ENCODE data around the gene RAB15. TPM values are rescaled to one million over a fixed set of nuclear protein-coding genes. Genes with fewer than 3 reads are reported as not detected.

The RAB15 gene
- total RNA-seq, 4 donors from 2014 or later, result 2.5 to 10.0 (median 5.6) TPM

DNA sequence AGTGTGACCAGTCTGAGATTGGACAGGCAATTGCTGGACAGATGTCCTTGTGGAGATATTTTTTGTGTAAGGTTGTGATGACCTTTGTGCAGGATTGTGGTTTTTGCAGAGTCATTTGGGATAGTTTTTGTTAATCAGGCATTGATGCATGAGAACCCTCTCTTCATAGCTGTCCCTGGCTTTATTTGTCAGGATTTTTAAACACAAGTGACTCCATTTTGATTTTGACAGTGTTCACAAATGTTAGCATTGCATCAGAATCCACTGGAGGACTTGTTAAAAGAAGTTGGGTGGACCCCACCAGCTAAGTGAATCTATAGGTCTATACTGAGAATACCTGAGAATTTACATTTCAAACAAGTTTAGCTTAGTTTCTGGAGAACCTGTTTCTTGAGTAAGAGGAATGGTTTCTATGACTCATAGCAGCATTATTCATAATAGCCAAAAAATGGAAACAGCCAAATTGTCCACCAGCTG is 26.4 kb upstream of the RAB15 start:
- Histone ChIP-seq H3K4me3 (no peak overlapping the region), H3K9me3 (no peaks in the 10 kb centered on the region), H3K27me3 (no peaks in the 10 kb centered on the region), H3K27ac (no peak overlapping the region), H3K4me1 (peaks cover 0 to 18% (median 0%) of the 10 kb centered on the region in 3 donors), H3K36me3 (no peaks in the 10 kb centered on the region)
- no peak for TF ChIP-seq CTCF (IDR thresholded peaks at IDR 0.05)
- no peak for ATAC-seq

- Histone ChIP-seq H3K4me1 (peaks cover 0 to 18% (median 0%) of the 10 kb centered on the region in 3 donors), H3K27me3 (no peaks in the 10 kb centered on the region), H3K27ac (no peak overlapping the region), H3K36me3 (no peaks in the 10 kb centered on the region), H3K4me3 (no peak overlapping the region), H3K9me3 (no peaks in the 10 kb centered on the region)
- TF ChIP-seq POLR2AphosphoS5 (IDR thresholded peaks at IDR 0.05), result no peak
- no peak for TF ChIP-seq CTCF (IDR thresholded peaks at IDR 0.05)
- TF ChIP-seq POLR2A (IDR thresholded peaks at IDR 0.05), result no peak
- WGBS, 2 donors (ENCODE audit: low coverage in 1 of 2), result 82 to 92% methylated on average over 4 to 7 of the region's 7 CpGs
- no peak for ATAC-seq
Measured at GRCh38 chr14:64997108-64997794, 25.1 kb upstream of the RAB15 start.

GRCh38 chr14:64995291-64995690 is 23.2 kb upstream of the RAB15 start:
- Histone ChIP-seq H3K27ac (no peak overlapping the region), H3K36me3 (no peaks in the 10 kb centered on the region), H3K9me3 (no peaks in the 10 kb centered on the region), H3K4me1 (peaks cover 0 to 11% (median 0%) of the 10 kb centered on the region in 3 donors), H3K27me3 (no peaks in the 10 kb centered on the region), H3K4me3 (no peak overlapping the region)
- WGBS, 2 donors (ENCODE audit: low coverage in 1 of 2), result 96 to 98% methylated on average over 3 of the region's 3 CpGs
- TF ChIP-seq EP300 (IDR thresholded peaks at IDR 0.05), result no peak
- no peak for TF ChIP-seq POLR2A (IDR thresholded peaks at IDR 0.05)
- no peak for TF ChIP-seq POLR2AphosphoS5 (IDR thresholded peaks at IDR 0.05)
- no peak for TF ChIP-seq CTCF (IDR thresholded peaks at IDR 0.05)
- no peak for ATAC-seq

- no peak for TF ChIP-seq POLR2A (IDR thresholded peaks at IDR 0.05)
- TF ChIP-seq EP300 (IDR thresholded peaks at IDR 0.05), result no peak
- TF ChIP-seq POLR2AphosphoS5 (IDR thresholded peaks at IDR 0.05), result no peak
- no peak for TF ChIP-seq CTCF (IDR thresholded peaks at IDR 0.05)
- H3K36me3 ChIP-seq, result no peaks in the 10 kb centered on the region
- no peaks in the 10 kb centered on the region for H3K27me3 ChIP-seq
- H3K4me1 ChIP-seq, result peaks cover 0 to 11% (median 0%) of the 10 kb centered on the region in 3 donors
- H3K9me3 ChIP-seq, result no peaks in the 10 kb centered on the region
- 79 to 96% methylated on average over 2 of the region's 2 CpGs for WGBS, 2 donors (ENCODE audit: low coverage in 1 of 2)
- no peak overlapping the region for H3K4me3 ChIP-seq
- no peak overlapping the region for H3K27ac ChIP-seq
- ATAC-seq, result no peak
Measured at GRCh38 chr14:64994540-64994939, 22.4 kb upstream of the RAB15 start.

DNA sequence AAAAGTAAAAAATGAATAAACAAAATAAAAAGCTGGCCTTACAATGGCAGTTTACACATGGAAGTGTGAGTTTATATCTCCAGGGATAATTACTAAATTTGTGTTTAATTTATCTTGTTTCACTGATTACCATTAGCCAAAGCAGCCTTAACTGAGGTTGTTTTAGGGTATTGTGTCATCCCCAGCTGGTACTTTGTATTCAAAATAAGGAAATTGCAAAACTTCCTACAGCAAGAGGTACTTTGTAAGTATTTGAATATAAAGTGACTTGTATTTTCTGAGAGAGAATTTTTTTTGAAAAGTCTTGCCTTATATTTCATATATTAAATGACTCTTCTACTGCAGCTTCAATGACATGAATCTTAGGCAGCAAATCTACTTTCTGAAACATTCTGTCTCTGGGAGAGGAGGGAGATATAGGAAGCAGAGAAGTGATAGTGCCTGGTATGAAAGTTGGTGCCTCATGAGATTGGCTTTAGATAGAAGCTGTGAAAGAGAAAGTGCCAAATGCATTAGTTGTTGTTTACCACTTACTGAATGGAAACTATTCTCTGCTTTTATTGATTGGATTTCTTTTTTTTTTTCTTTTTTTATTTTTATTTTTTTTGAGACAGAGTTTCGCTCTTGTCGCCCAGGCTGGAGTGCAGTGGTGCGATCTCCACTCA is 21.3 kb upstream of the RAB15 start:
- no peak overlapping the region for H3K4me3 ChIP-seq
- no peaks in the 10 kb centered on the region for H3K27me3 ChIP-seq
- TF ChIP-seq POLR2A (IDR thresholded peaks at IDR 0.05), result no peak
- no peak for TF ChIP-seq CTCF (IDR thresholded peaks at IDR 0.05)
- H3K9me3 ChIP-seq, result no peaks in the 10 kb centered on the region
- H3K4me1 ChIP-seq, result peaks cover 0 to 8% (median 0%) of the 10 kb centered on the region in 3 donors
- no peak for ATAC-seq
- 92 to 100% methylated on average over 2 of the region's 3 CpGs for WGBS, 2 donors (ENCODE audit: low coverage in 1 of 2)
- no peak overlapping the region for H3K27ac ChIP-seq
- H3K36me3 ChIP-seq, result no peaks in the 10 kb centered on the region

Measured in gastroesophageal sphincter (tissue), 4 donors.